Activated CD8-positive, alpha-beta T cell treated with anti-CD3 and anti-CD28 coated beads, Interleukin-2, amount 10 ng/mL, durations not matched to agents 7 days and 5 days (primary cell): ENCODE measurements around the gene LMO1. TPM values are rescaled to one million over a fixed set of nuclear protein-coding genes. Genes with fewer than 3 reads are reported as not detected.

ENCODE experiments used
- ATAC-seq: fragments of 150-1000 bp; cut with Tn5 transposase; one replicate; pipeline ENCODE4 v1.10.0; 2021; ENCODE audit warnings: moderate library complexity
- CTCF ChIA-PET: fragments of 350-600 bp; sonication (Branson Sonifier 250); formaldehyde crosslinking; loops from one replicate; lab custom pipeline; 2021; ENCODE audit warnings: antibody characterized with exemption; lab: Charles Lee
- POLR2A ChIA-PET: fragments of 350-600 bp; sonication (Branson Sonifier 250); formaldehyde crosslinking; loops from one replicate; lab custom pipeline; 2021; ENCODE audit warnings: antibody characterized with exemption; lab: Charles Lee
- DNase-seq: peaks from one replicate; pipeline ENCODE4 v3.0.0-alpha.2; 2020
- H3K27ac Mint-ChIP-seq: one replicate; pipeline ENCODE4 v1.8.0; 2021; ENCODE audit warnings: mild to moderate bottlenecking, mixed read lengths
- H3K27me3 Mint-ChIP-seq: one replicate; pipeline ENCODE4 v1.8.0; 2021; ENCODE audit warnings: low read depth, mixed read lengths
- H3K36me3 Mint-ChIP-seq: one replicate; pipeline ENCODE4 v1.8.0; 2021; ENCODE audit warnings: low read depth, mixed read lengths
- H3K4me1 Mint-ChIP-seq: one replicate; pipeline ENCODE4 v1.8.0; 2021; ENCODE audit warnings: low read depth, mixed read lengths
- H3K4me3 Mint-ChIP-seq: one replicate; pipeline ENCODE4 v1.8.0; 2021; ENCODE audit warnings: mild to moderate bottlenecking, mixed read lengths
- H3K9me3 Mint-ChIP-seq: one replicate; pipeline ENCODE4 v1.8.0; 2022; ENCODE audit warnings: mixed read lengths; ENCODE audit not compliant: insufficient read depth
- total RNA-seq, 2 experiments: library from RNA; stranded (reverse); gene quantifications; one replicate each; pipeline ENCODE4 v1.2.3, GENCODE V29; 2021

LMO1 gene
- total RNA-seq, 2 experiments from 2014 or later, result not detected

DNA sequence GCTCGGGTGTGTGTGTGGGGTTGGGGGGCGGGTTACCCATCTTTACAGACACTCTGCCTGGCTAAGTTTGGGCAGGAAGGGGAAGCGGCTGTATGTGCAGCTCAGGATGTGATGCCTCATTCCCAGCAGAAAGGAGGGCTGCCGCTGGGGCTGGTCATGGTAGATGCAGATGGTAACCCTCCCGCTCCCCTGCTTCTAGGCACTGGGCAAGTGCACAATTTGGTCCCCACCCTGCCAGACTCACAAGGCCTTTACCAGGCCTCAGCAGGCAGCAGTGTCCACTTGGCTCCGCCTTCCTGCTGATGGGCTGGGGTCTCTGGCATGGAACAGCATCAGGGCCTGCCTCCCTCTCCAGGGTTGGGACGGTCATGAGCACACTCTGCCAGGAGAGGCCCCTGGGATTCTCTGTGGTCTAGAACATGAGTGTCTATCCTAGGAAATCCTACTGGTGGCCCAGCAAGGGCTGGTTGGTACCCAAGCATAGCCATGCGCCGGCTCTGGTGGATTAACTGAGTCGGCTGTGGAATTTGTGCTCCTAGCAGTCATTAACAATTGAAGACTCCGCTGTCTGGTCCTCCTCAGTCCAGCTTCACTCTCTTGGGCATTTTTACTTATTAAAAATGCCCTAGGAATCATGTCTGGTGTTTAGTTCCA is 4.2 kb downstream of the LMO1 start:
- DNase-seq, result no peak
- H3K27me3 Mint-ChIP-seq, result peaks cover 38% of the 10 kb centered on the region
- H3K36me3 Mint-ChIP-seq, result no peaks in the 10 kb centered on the region
- ChIA-PET CTCF (no interaction called here), POLR2A (no interaction called here)
- H3K27ac Mint-ChIP-seq, result no peak overlapping the region
- no peak overlapping the region for H3K4me3 Mint-ChIP-seq
- H3K4me1 Mint-ChIP-seq, result peaks cover 6% of the 10 kb centered on the region
- no peak for ATAC-seq
- H3K9me3 Mint-ChIP-seq, result no peaks in the 10 kb centered on the region

DNA sequence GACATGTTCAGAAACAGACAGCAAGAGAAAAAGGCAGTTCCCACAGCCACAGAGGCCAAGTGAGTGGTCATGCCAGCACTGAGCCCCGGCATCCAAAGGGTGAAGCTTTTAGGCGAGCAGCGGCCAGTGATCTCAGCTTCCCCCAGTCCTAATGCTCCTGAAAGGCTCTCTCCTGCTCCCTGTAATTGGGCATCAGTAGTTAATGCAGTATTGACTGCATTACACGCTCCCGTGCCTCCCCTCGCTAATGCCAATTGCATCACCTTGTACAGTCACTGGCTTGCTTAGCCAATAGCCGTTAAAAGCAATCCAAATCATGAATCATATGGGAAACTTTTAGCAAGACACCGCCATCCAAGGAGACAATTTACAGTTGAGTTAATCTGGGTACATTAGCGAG is 4.9 kb downstream of the LMO1 start:
- Mint-ChIP-seq H3K4me1 (peaks cover 2% of the 10 kb centered on the region), H3K27me3 (peaks cover 34% of the 10 kb centered on the region), H3K9me3 (no peaks in the 10 kb centered on the region), H3K36me3 (no peaks in the 10 kb centered on the region), H3K4me3 (no peak overlapping the region), H3K27ac (no peak overlapping the region)
- ChIA-PET POLR2A (no interaction called here), CTCF (no interaction called here)
- ATAC-seq, result no peak
- no peak for DNase-seq

- CTCF ChIA-PET, result no interaction called here
- peaks cover 29% of the 10 kb centered on the region for H3K27me3 Mint-ChIP-seq
- DNase-seq, result no peak
- H3K4me1 Mint-ChIP-seq, result no peaks in the 10 kb centered on the region
- no peak overlapping the region for H3K4me3 Mint-ChIP-seq
- H3K36me3 Mint-ChIP-seq, result no peaks in the 10 kb centered on the region
- no peak overlapping the region for H3K27ac Mint-ChIP-seq
- H3K9me3 Mint-ChIP-seq, result no peaks in the 10 kb centered on the region
- no peak for ATAC-seq
- POLR2A ChIA-PET, result no interaction called here
Observed at GRCh38 chr11:8258289-8258688, 5.4 kb downstream of the LMO1 start.

GRCh38 chr11:8257003-8257664 is 6.5 kb downstream of the LMO1 start:
- ChIA-PET CTCF (interaction anchor here (1.4 kb wide), 1 partner anchor 10 kb away, joined by 3 read pairs; no protein-coding TSS in a partner anchor), POLR2A (no interaction called here)
- Mint-ChIP-seq H3K4me1 (no peaks in the 10 kb centered on the region), H3K9me3 (no peaks in the 10 kb centered on the region), H3K27ac (no peak overlapping the region), H3K36me3 (no peaks in the 10 kb centered on the region), H3K27me3 (peaks cover 27% of the 10 kb centered on the region), H3K4me3 (no peak overlapping the region)
- DNase-seq (no peak), ATAC-seq (no peak)

DNA sequence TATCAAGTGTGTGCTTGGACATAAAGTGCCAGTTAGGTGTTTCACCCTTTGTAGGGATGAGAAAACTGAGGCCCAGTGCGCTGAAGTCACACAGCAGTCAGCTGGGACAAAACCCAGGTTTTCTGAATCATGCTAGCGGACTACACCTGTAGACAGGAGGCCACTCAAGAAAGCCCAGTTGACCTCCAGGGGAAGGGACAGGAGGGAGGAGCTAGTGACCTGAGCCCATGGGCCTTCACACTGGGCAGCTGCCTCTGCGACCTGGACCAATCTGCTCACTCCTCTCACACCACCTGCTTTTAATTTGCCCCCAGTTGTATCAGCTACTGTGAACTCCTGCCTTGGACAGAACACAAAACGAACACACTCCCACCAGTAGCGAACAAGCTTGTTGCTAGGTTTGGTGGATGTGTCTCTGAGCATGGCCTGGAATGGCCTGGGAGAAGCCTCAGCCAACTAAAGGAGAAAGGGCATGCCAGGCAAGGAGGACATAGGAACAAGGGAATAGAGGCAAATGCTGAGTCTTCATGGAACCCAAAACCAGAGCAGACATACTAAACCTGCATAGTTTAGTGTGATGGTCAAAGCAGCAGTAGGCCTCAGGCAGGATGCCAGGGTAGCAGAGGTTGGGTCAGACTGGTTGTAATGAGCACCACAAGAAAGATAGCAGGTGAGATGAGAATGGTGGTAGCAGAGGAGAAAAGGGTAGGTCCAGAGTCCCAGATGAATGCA is 7.2 kb downstream of the LMO1 start:
- CTCF ChIA-PET, result interaction anchor here (1.4 kb wide), 1 partner anchor 9 kb away, joined by 3 read pairs; no protein-coding TSS in a partner anchor
- Mint-ChIP-seq H3K27ac (no peak overlapping the region), H3K4me3 (no peak overlapping the region), H3K4me1 (no peaks in the 10 kb centered on the region), H3K27me3 (peaks cover 20% of the 10 kb centered on the region), H3K36me3 (no peaks in the 10 kb centered on the region), H3K9me3 (no peaks in the 10 kb centered on the region)
- no peak for ATAC-seq
- DNase-seq, result no peak
- POLR2A ChIA-PET, result no interaction called here

- Mint-ChIP-seq H3K4me3 (no peak overlapping the region), H3K9me3 (no peaks in the 10 kb centered on the region), H3K4me1 (no peaks in the 10 kb centered on the region), H3K27me3 (peaks cover 5% of the 10 kb centered on the region), H3K27ac (no peak overlapping the region), H3K36me3 (no peaks in the 10 kb centered on the region)
- ChIA-PET POLR2A (no interaction called here), CTCF (interaction anchor here (1.4 kb wide), 2 partner anchors 10 to 60 kb away, joined by 3 to 4 read pairs; partner anchors contain the start of gene LMO1)
- no peak for DNase-seq
- ATAC-seq, result no peak
Observed at GRCh38 chr11:8253566-8253965, 10.1 kb downstream of the LMO1 start.

- ATAC-seq (no peak), DNase-seq (no peak)
- Mint-ChIP-seq H3K9me3 (no peaks in the 10 kb centered on the region), H3K4me3 (no peak overlapping the region), H3K27ac (no peak overlapping the region), H3K27me3 (peaks cover 3% of the 10 kb centered on the region), H3K36me3 (no peaks in the 10 kb centered on the region), H3K4me1 (no peaks in the 10 kb centered on the region)
- POLR2A ChIA-PET, result no interaction called here
- CTCF ChIA-PET, result interaction anchor here (1.4 kb wide), 2 partner anchors 11 to 59 kb away, joined by 3 to 4 read pairs; partner anchors contain the start of gene LMO1
Observed at GRCh38 chr11:8252946-8253345, 10.7 kb downstream of the LMO1 start.

DNA sequence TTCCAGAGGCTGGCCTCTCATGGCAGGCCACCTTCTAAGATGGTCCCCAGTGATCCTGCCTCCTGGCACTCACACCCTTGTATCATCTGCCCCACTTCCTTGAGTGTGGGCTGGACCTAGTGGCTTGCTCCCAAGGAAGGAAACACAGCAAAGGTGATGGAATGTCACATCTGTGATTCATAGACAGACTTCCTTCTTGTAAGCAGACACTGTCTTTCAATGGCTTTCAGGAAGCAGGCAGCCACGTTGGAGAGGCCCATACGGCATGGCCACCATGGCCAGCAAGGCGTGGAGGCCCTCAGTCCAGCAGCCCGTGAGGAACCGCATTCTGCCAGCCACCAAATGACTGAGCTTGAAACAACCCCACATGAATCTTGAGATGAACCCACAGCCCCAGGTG is 11.3 kb downstream of the LMO1 start:
- no peak for DNase-seq
- no peak overlapping the region for H3K4me3 Mint-ChIP-seq
- peaks cover 3% of the 10 kb centered on the region for H3K27me3 Mint-ChIP-seq

DNA sequence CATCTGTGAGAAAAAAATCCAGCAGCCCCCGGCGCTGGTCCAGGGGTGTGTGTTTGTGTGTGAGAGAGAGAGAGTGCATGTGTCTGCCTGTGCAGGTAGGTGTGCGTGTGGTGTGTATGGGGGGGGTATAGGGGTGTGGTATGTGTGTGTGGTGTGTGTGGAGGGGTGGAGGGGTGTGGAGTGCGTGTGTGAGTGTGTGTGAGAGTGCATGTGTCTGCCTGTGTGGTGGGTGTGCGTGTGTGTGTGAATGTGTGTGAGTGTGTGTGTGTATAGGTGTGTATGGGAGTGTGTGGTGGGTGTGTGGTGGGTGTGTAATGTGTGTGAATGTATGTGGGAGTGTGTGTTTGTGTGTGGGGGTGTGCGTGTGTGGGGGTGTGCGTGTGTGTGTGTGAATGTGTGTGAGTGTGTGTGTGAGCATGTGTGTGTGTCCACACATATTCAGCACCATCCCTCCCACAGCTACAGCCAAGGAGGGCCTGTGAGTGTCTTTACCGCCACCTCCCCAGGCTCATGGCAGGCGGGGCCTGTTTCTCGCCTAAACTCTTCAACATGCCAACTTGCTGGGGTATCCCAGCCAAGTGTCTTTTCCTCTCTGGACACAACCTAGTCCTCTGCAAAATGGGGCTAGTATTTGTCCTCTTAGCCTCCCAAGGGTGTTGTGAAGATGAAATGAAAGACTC is 11.9 kb downstream of the LMO1 start:
- no peak for DNase-seq
- Mint-ChIP-seq H3K27ac (no peak overlapping the region), H3K36me3 (no peaks in the 10 kb centered on the region), H3K4me3 (no peak overlapping the region), H3K4me1 (no peaks in the 10 kb centered on the region), H3K9me3 (no peaks in the 10 kb centered on the region), H3K27me3 (peaks cover 3% of the 10 kb centered on the region)
- POLR2A ChIA-PET, result no interaction called here
- no peak for ATAC-seq
- CTCF ChIA-PET, result no interaction called here

More for the DNA sequence above, 11.3 kb downstream of the LMO1 start:
- Mint-ChIP-seq H3K9me3 (no peaks in the 10 kb centered on the region), H3K4me1 (no peaks in the 10 kb centered on the region), H3K36me3 (no peaks in the 10 kb centered on the region), H3K27ac (no peak overlapping the region)
- ChIA-PET POLR2A (no interaction called here), CTCF (interaction anchor here (1.4 kb wide), 2 partner anchors 11 to 59 kb away, joined by 3 to 4 read pairs; partner anchors contain the start of gene LMO1)
- no peak for ATAC-seq

GRCh38 chr11:8250981-8251615 is 12.6 kb downstream of the LMO1 start:
- Mint-ChIP-seq H3K27me3 (peaks cover 3% of the 10 kb centered on the region), H3K9me3 (no peaks in the 10 kb centered on the region), H3K36me3 (no peaks in the 10 kb centered on the region), H3K4me1 (no peaks in the 10 kb centered on the region), H3K4me3 (no peak overlapping the region), H3K27ac (no peak overlapping the region)
- ATAC-seq, result no peak
- DNase-seq, result no peak
- ChIA-PET CTCF (no interaction called here), POLR2A (no interaction called here)

GRCh38 chr11:8250434-8250833 is 13.2 kb downstream of the LMO1 start:
- ATAC-seq (no peak), DNase-seq (no peak)
- Mint-ChIP-seq H3K9me3 (no peaks in the 10 kb centered on the region), H3K4me3 (no peak overlapping the region), H3K36me3 (no peaks in the 10 kb centered on the region), H3K27ac (no peak overlapping the region), H3K27me3 (peaks cover 3% of the 10 kb centered on the region), H3K4me1 (no peaks in the 10 kb centered on the region)
- ChIA-PET CTCF (interaction anchor here (2.7 kb wide), 1 partner anchor 13 kb away, joined by 15 read pairs; the partner anchor contains the start of gene LMO1), POLR2A (no interaction called here)
